Aorta (tissue), 5 donors: ENCODE measurements around the gene PPP5C. TPM values are rescaled to one million over a fixed set of nuclear protein-coding genes. Genes with fewer than 3 reads are reported as not detected.
"Not testable (repeated sequence)": the region's sequence is repeated elsewhere in the genome, so short reads cannot be mapped to it uniquely, and the experiment has no call there.

Experiments
- ATAC-seq: fragments of 200-7000 bp; cut with Tn5 transposase; one replicate; pipeline ENCODE4 v1.9.1; 2022; ENCODE audit warnings: moderate library complexity; ENCODE audit not compliant: low FRiP score
- DNase-seq, 2 donors: peaks; one replicate each; pipeline ENCODE4 v3.0.0-alpha.2; 2020
- H3K27ac ChIP-seq, 2 donors: one replicate each; pipeline ENCODE4 v1.5.1; 2013; ENCODE audit warnings: low read length in 2 of 2, mild to moderate bottlenecking in 2 of 2, moderate library complexity in 2 of 2, control low read depth in 1 of 2, inconsistent platforms in 1 of 2, low read depth in 1 of 2
- H3K27me3 ChIP-seq, 2 donors: one replicate each; pipeline ENCODE4 v1.6.1; 2013; ENCODE audit warnings: control low read depth in 1 of 2, low read length in 1 of 2, mild to moderate bottlenecking in 1 of 2, moderate library complexity in 1 of 2; ENCODE audit not compliant: insufficient read depth in 2 of 2, control insufficient read depth in 1 of 2
- H3K36me3 ChIP-seq, 2 donors: one replicate each; pipeline ENCODE4 v1.6.1; 2013; ENCODE audit warnings: control low read depth in 1 of 2, low read length in 1 of 2, mild to moderate bottlenecking in 1 of 2; ENCODE audit not compliant: insufficient read depth in 2 of 2, control insufficient read depth in 1 of 2
- H3K4me1 ChIP-seq, 2 donors: one replicate each; pipeline ENCODE4 v1.6.1; 2013; ENCODE audit warnings: low read length in 2 of 2, control low read depth in 1 of 2, mild to moderate bottlenecking in 1 of 2, moderate library complexity in 1 of 2; ENCODE audit not compliant: insufficient read depth in 2 of 2, control insufficient read depth in 1 of 2
- H3K4me3 ChIP-seq, 2 donors: one replicate each; pipeline ENCODE4 v1.5.1; 2013; ENCODE audit warnings: low read length in 2 of 2, control low read depth in 1 of 2, mild to moderate bottlenecking in 1 of 2
- H3K9me3 ChIP-seq: one replicate; pipeline ENCODE4 v1.6.1; 2013; ENCODE audit warnings: mild to moderate bottlenecking, low read length; ENCODE audit not compliant: control insufficient read depth
- WGBS, 2 donors: extraction: QIAGEN DNeasy Blood & Tissue Kit; methylation state at CpG; one replicate each; pipeline ENCODE4 v1.1.7; 2013; 5-methylcytosine and 5-hydroxymethylcytosine counted together
- intact Hi-C, 2 donors: fragments of 100-400 bp; cut with DNase I; formaldehyde crosslinking; loops; one replicate each; pipeline versions ENCODE4 v1.14.2 to v1.15.0; 2022
- polyA plus RNA-seq, 2 donors: library from polyadenylated mRNA; stranded (reverse); fragments of 200-250 nt; gene quantifications; one replicate each; pipeline ENCODE4 v1.2.3, GENCODE V29; 2013
- total RNA-seq, 2 donors: library from RNA; stranded (reverse); fragmentation: NEBNext Ultra II Directional; extraction: Animal tissue kit (Norgen Biotek cat#: 25700); gene quantifications; one replicate each; pipeline ENCODE4 v1.2.1, GENCODE V29; 2021
- donor health status: healthy with polysubstance abuse.
- donor health status: Bipolar disorder and iron deficiency.
- donor health status: DM: no; HTN: no; CAD: no.
- donor health status: DM: no; HTN: no; CAD: no.
- donor health status: DM: yes; HTN: yes; CAD: no.

PPP5C gene
- total and polyA plus RNA-seq, 4 donors = 23.0 to 63.7 (median 58.5) TPM

- peaks cover 0 to 2% of the 10 kb centered on the region in 2 donors for H3K36me3 ChIP-seq
- 98 to 99% methylated on average over 3 of the region's 3 CpGs for WGBS, 2 donors
- DNase-seq (no peak), ATAC-seq (no peak)
- no peaks in the 10 kb centered on the region for H3K27me3 ChIP-seq
- no peak overlapping the region for H3K4me3 ChIP-seq
- peaks cover 0 to 3% of the 10 kb centered on the region in 2 donors for H3K4me1 ChIP-seq
- H3K9me3 ChIP-seq = no peaks in the 10 kb centered on the region
- intact Hi-C loops = no loop called here
- no peak overlapping the region for H3K27ac ChIP-seq
Observed at GRCh38 chr19:46306501-46306900, 40.4 kb upstream of the PPP5C start.

- Histone ChIP-seq H3K4me3 (no peak overlapping the region), H3K36me3 (peaks cover 0 to 5% of the 10 kb centered on the region in 2 donors), H3K27me3 (no peaks in the 10 kb centered on the region), H3K27ac (no peak overlapping the region), H3K9me3 (no peaks in the 10 kb centered on the region), H3K4me1 (no peaks in the 10 kb centered on the region)
- no peak for ATAC-seq
- DNase-seq = peak in 1 of 2 donors; percentile 26
- intact Hi-C loops = no loop called here
- 92 to 97% methylated on average over 15 of the region's 15 CpGs for WGBS, 2 donors
Observed at GRCh38 chr19:46308510-46308909, 38.4 kb upstream of the PPP5C start.

- DNase-seq (peak in 1 of 2 donors; percentile 27), ATAC-seq (no peak)
- Histone ChIP-seq H3K27me3 (no peaks in the 10 kb centered on the region), H3K4me1 (no peaks in the 10 kb centered on the region), H3K9me3 (no peaks in the 10 kb centered on the region), H3K27ac (no peak overlapping the region), H3K36me3 (peaks cover 0 to 5% of the 10 kb centered on the region in 2 donors), H3K4me3 (no peak overlapping the region)
- 81 to 92% methylated on average over 10 of the region's 10 CpGs for WGBS, 2 donors
- intact Hi-C loops = no loop called here
Observed at GRCh38 chr19:46309056-46309455, 37.8 kb upstream of the PPP5C start.

- intact Hi-C loops = no loop called here
- Histone ChIP-seq H3K27ac (no peak overlapping the region), H3K4me3 (no peak overlapping the region), H3K9me3 (no peaks in the 10 kb centered on the region), H3K36me3 (peaks cover 0 to 3% of the 10 kb centered on the region in 2 donors), H3K27me3 (no peaks in the 10 kb centered on the region), H3K4me1 (no peaks in the 10 kb centered on the region)
- DNase-seq (no peak), ATAC-seq (no peak)
- 94 to 97% methylated on average over 5 of the region's 5 CpGs for WGBS, 2 donors
Observed at GRCh38 chr19:46311444-46311843, 35.4 kb upstream of the PPP5C start.

DNA sequence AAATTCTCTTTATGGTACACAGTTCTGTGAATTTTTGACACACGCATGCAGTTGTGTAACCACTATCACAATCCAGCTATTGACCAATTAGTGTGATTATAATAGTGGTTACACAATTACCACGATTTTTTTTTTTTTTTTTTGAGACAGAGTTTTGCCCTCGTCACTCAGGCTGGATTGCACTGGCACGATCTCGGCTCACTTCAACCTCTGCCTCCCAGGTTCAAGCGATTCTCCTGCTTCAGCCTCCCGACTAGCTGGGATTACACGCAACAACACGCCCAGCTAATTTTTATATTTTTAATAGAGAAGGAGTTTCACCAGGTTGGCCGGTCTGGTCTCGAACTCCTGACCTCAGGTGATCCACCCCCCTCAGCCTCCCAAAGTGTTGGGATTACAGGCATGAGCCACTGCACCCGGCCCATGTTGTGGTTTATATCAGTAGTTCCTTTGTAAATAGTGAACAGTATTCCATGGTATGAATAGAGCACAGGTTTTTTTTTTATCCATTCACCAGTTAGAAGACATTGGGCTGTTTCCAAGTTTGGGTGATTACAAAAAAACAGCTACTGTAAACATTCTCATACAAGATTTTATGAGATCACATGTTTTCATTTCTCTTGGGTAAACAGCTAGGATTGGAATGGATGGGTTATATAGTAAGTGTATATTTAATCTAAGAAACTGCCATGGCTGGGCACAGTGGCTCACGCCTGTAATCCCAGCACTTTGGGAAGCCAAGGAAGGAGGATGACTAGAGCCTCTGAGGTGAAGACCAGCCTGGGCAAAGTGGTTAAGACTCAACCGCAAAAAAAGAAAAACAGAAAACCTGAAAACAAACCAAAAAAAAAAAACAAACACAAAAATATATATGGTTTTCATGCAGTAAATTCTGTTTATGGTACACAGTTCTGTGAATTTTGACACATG lies 33.1 kb upstream of the PPP5C start:
- ATAC-seq, H3K27ac ChIP-seq, H3K36me3 ChIP-seq, H3K27me3 ChIP-seq, H3K4me1 ChIP-seq, H3K9me3 ChIP-seq, H3K4me3 ChIP-seq, DNase-seq, intact Hi-C loops: not testable (repeated sequence)
- 86% methylated on average over 14 of the region's 14 CpGs for WGBS, 2 donors

GRCh38 chr19:46317339-46317738 lies 29.5 kb upstream of the PPP5C start:
- DNase-seq (no peak), ATAC-seq (no peak)
- Histone ChIP-seq H3K27me3 (no peaks in the 10 kb centered on the region), H3K4me3 (no peak overlapping the region), H3K4me1 (no peaks in the 10 kb centered on the region), H3K9me3 (no peaks in the 10 kb centered on the region), H3K36me3 (peaks cover 0 to 2% of the 10 kb centered on the region in 2 donors), H3K27ac (peak overlapping the region in 1 of 2 donors; percentile 32)
- 83 to 87% methylated on average over 2 of the region's 2 CpGs for WGBS, 2 donors
- intact Hi-C loops = no loop called here

DNA sequence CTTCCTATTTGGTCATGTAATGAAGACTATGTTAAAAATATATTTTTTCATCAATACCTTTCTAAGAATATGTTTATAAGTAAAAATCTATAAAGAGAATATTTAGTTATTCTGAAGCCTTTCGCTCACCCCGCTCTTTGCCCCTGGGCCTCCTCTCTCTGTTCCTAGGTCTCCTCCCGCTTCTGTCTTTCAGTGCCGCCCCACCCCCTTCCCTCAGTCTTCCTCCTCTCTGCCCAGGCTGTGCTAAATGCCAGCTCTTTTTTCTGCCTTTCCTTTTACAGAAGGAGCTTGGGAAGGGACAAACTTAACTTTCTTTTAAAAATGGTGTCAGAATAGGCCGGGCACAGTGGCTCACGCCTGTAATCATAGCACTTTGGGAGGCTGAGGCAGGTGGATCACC lies 27.3 kb upstream of the PPP5C start:
- no peak overlapping the region for H3K4me3 ChIP-seq
- peak overlapping the region in 1 of 2 donors; percentile 59 for H3K27ac ChIP-seq
- H3K36me3 ChIP-seq = peaks cover 0 to 2% of the 10 kb centered on the region in 2 donors
- peak; percentile 62 for ATAC-seq
- intact Hi-C loops = no loop called here
- no peak for DNase-seq
- H3K27me3 ChIP-seq = no peaks in the 10 kb centered on the region
- no peaks in the 10 kb centered on the region for H3K9me3 ChIP-seq
- H3K4me1 ChIP-seq = no peaks in the 10 kb centered on the region
- 8 to 24% methylated on average over 6 of the region's 6 CpGs for WGBS, 2 donors

DNA sequence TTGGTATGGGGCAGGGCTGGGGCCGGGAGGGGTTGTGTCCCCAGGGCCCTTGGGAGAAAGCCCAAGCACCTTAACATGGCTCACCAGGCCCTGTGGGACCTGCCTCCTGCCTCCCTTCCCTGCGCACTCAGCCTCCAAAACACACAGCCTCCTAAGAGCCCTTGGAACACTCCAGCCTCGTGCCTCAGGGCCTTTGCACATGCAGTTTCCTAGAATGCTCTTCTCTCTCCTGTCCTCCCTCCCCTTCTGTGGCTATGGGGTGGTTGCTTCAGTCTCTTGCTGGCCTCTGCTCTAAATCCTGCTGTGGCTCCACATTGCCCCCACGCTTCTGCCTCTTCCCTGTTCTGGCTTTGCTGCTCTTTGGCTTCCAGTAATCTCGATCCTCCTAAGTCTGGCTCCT lies 26.3 kb upstream of the PPP5C start:
- ATAC-seq (no peak), DNase-seq (no peak)
- intact Hi-C loops = no loop called here
- no peaks in the 10 kb centered on the region for H3K9me3 ChIP-seq
- H3K4me1 ChIP-seq = no peaks in the 10 kb centered on the region
- no peaks in the 10 kb centered on the region for H3K27me3 ChIP-seq
- WGBS, 2 donors = 92 to 95% methylated on average over 5 of the region's 5 CpGs
- H3K27ac ChIP-seq = no peak overlapping the region
- peaks cover 1 to 2% of the 10 kb centered on the region in 2 donors for H3K36me3 ChIP-seq
- H3K4me3 ChIP-seq = no peak overlapping the region

DNA sequence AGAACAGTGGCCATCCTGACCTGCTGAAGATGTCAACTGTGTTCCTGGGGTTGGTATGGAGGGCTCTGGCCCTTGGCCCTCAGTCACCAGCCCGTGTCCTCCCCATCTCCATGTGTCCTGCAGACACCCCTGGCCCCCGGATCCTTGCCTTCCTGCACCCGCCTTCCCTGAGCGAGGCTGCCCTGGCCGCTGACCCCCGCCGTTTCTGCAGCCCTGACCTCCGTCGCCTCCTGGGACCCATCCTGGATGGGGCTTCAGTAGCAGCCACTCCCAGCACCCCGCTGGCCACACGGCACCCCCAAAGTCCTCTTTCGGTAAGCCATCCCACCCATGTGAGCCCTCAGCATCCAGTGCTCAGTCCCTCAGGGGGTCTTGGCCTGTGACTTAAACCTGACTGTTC lies 25.2 kb upstream of the PPP5C start:
- 93 to 94% methylated on average over 12 of the region's 12 CpGs for WGBS, 2 donors
- no peak overlapping the region for H3K27ac ChIP-seq
- DNase-seq (no peak), ATAC-seq (no peak)
- no peaks in the 10 kb centered on the region for H3K27me3 ChIP-seq
- intact Hi-C loops = no loop called here
- no peaks in the 10 kb centered on the region for H3K4me1 ChIP-seq
- no peaks in the 10 kb centered on the region for H3K9me3 ChIP-seq
- no peak overlapping the region for H3K4me3 ChIP-seq
- H3K36me3 ChIP-seq = peaks cover 1 to 6% of the 10 kb centered on the region in 2 donors
